SU-DHL-6 (cell line): ENCODE data around the gene FOSB.

ENCODE experiments used
- H2AFZ ChIP-seq: fragments of 200-600 bp; sonication (generic); 2 replicates; pipeline ENCODE4 v1.6.1; 2014; ENCODE audit warnings: low read depth, mild to moderate bottlenecking, moderate library complexity, mixed read lengths, antibody characterized with exemption, low read length; ENCODE audit not compliant: severe bottlenecking
- H3F3A ChIP-seq: fragments of 200-600 bp; shearing (Covaris generic); 2 replicates; pipeline ENCODE4 v1.6.0; 2016; ENCODE audit warnings: antibody characterized with exemption, mild to moderate bottlenecking; ENCODE audit not compliant: insufficient read depth
- H3K27ac ChIP-seq: fragments of 200-600 bp; sonication (generic); 2 replicates; pipeline ENCODE4 v1.5.1; 2016; ENCODE audit warnings: low read depth, mild to moderate bottlenecking, low read length, moderate library complexity, mixed read lengths
- H3K27me3 ChIP-seq: fragments of 200-600 bp; sonication (generic), shearing (Covaris generic); 2 replicates; pipeline ENCODE4 v1.6.0; 2014; ENCODE audit warnings: mild to moderate bottlenecking, low read length
- H3K36me3 ChIP-seq: fragments of 200-600 bp; sonication (generic); 2 replicates; pipeline ENCODE4 v1.6.1; 2014; ENCODE audit warnings: mild to moderate bottlenecking, low read length, mixed read lengths
- H3K4me2 ChIP-seq: fragments of 300-600, 200-600 bp; shearing (Covaris generic), sonication (generic); 2 replicates; pipeline ENCODE4 v1.6.0; 2014; ENCODE audit warnings: low read length, low read depth, mild to moderate bottlenecking; ENCODE audit not compliant: poor library complexity, severe bottlenecking
- H3K4me3 ChIP-seq: fragments of 200-600 bp; sonication (generic); 2 replicates; pipeline ENCODE4 v1.5.1; 2014; ENCODE audit warnings: antibody characterized with exemption, low read length, mild to moderate bottlenecking, mixed read lengths; ENCODE audit not compliant: insufficient read depth, poor library complexity, severe bottlenecking
- H3K79me2 ChIP-seq: fragments of 200-600 bp; sonication (generic); 2 replicates; pipeline ENCODE4 v1.6.1; 2014; ENCODE audit warnings: mild to moderate bottlenecking, low read length, moderate library complexity; ENCODE audit not compliant: insufficient read depth
- H3K9ac ChIP-seq: fragments of 200-600 bp; sonication (generic); 2 replicates; pipeline ENCODE4 v1.7.0; 2014; ENCODE audit warnings: mild to moderate bottlenecking, low read length
- H3K9me2 ChIP-seq: fragments of 200-600 bp; sonication (generic); replicated peaks from 2 replicates; pipeline ENCODE4 v1.6.1; 2014; ENCODE audit warnings: low read length; ENCODE audit not compliant: insufficient read depth
- H3K9me3 ChIP-seq: fragments of 200-600 bp; sonication (generic); 2 replicates; pipeline ENCODE4 v1.6.1; 2014; ENCODE audit warnings: low read length, mixed read lengths; ENCODE audit not compliant: insufficient read depth
- H4K20me1 ChIP-seq: fragments of 200-600 bp; sonication (generic); 2 replicates; pipeline ENCODE4 v1.6.1; 2014; ENCODE audit warnings: low read depth, mild to moderate bottlenecking, antibody characterized with exemption, low read length, moderate library complexity, mixed read lengths
- CTCF ChIP-seq: fragments of 200-600 bp; sonication (generic); IDR thresholded peaks from one replicate; pipeline ENCODE4 v1.5.1; 2017; ENCODE audit warnings: antibody characterized with exemption, mild to moderate bottlenecking, low read length, moderate library complexity; ENCODE audit not compliant: insufficient read depth, poor library complexity, severe bottlenecking
- EZH2phosphoT487 ChIP-seq: fragments of 200-600 bp; sonication (generic), shearing (Covaris generic); conservative IDR thresholded peaks from 2 replicates; pipeline ENCODE4 v1.6.1; 2018; ENCODE audit warnings: mild to moderate bottlenecking, antibody characterized with exemption, low read length, moderate library complexity, mixed read lengths

Gene FOSB

GRCh38 chr19:45511074-45511473 is 43.3 kb downstream of the FOSB start:
- H3K27me3 ChIP-seq, result no peaks in the 10 kb centered on the region
- H3K4me2 ChIP-seq, result no peak overlapping the region
- no peak overlapping the region for H3K9ac ChIP-seq

GRCh38 chr19:45512881-45513483 is 45.2 kb downstream of the FOSB start:
- H3F3A ChIP-seq, result peaks cover 21% of the 10 kb centered on the region
- H3K27me3 ChIP-seq, result no peaks in the 10 kb centered on the region
- no peak overlapping the region for H3K27ac ChIP-seq
- no peaks in the 10 kb centered on the region for H3K9me2 ChIP-seq
- H3K9ac ChIP-seq, result no peak overlapping the region
- H3K9me3 ChIP-seq, result no peaks in the 10 kb centered on the region
- no peak overlapping the region for H3K4me3 ChIP-seq
- no peak overlapping the region for H3K4me2 ChIP-seq
- no peak overlapping the region for H2AFZ ChIP-seq
- no peaks in the 10 kb centered on the region for H3K36me3 ChIP-seq
- TF ChIP-seq CTCF, result no peak
- no peak for TF ChIP-seq EZH2phosphoT487
- no peaks in the 10 kb centered on the region for H4K20me1 ChIP-seq
- H3K79me2 ChIP-seq, result peaks cover 45% of the 10 kb centered on the region

More at GRCh38 chr19:45511074-45511473, 43.3 kb downstream of the FOSB start:
- Histone ChIP-seq H3K27ac (no peak overlapping the region), H3K9me3 (no peaks in the 10 kb centered on the region), H3K9me2 (no peaks in the 10 kb centered on the region), H2AFZ (no peak overlapping the region), H3K79me2 (peaks cover 49% of the 10 kb centered on the region), H3K36me3 (no peaks in the 10 kb centered on the region), H3K4me3 (no peak overlapping the region), H3F3A (peaks cover 21% of the 10 kb centered on the region), H4K20me1 (no peaks in the 10 kb centered on the region)
- TF ChIP-seq CTCF (no peak), EZH2phosphoT487 (no peak)

- no peaks in the 10 kb centered on the region for H3K9me3 ChIP-seq
Measured at GRCh38 chr19:45514376-45515051, 46.7 kb downstream of the FOSB start.

More at GRCh38 chr19:45514376-45515051, 46.7 kb downstream of the FOSB start:
- Histone ChIP-seq H4K20me1 (no peaks in the 10 kb centered on the region), H3K9me2 (no peaks in the 10 kb centered on the region), H3K4me3 (no peak overlapping the region), H3K27me3 (no peaks in the 10 kb centered on the region), H3K27ac (peak overlapping the region; percentile 79), H3K9ac (peak overlapping the region; percentile 1; the same call in 1 of the 2 replicates), H3F3A (peaks cover 16% of the 10 kb centered on the region), H3K4me2 (peak overlapping the region; percentile 34), H2AFZ (no peak overlapping the region), H3K79me2 (peaks cover 30% of the 10 kb centered on the region; the same call in 1 of the 2 replicates), H3K36me3 (no peaks in the 10 kb centered on the region)
- TF ChIP-seq EZH2phosphoT487, result no peak
- no peak for TF ChIP-seq CTCF
